ENCODE data around the gene PARD6G.

GRCh38 chr18:80229363-80229762, 18.0 kb downstream of the PARD6G start:
- TF ChIP-seq CTCF (IDR thresholded peaks at IDR 0.05) (no peak), POLR2AphosphoS5 (IDR thresholded peaks at IDR 0.05) (peak in 2 of 4 donors; percentile 22 to 42), POLR2A (IDR thresholded peaks at IDR 0.05) (no peak)

Measured in sigmoid colon (tissue), 4 donors.